NK-92 (cell line): ENCODE data around the gene ZFYVE27.

Experiments
- DNase-seq: peaks from one replicate; lab custom pipeline; 2025; ENCODE audit not compliant: unreplicated experiment; lab: John Stamatoyannopoulos, UW

The ZFYVE27 gene

GRCh38 chr10:97766996-97767924 lies 30.3 kb downstream of the ZFYVE27 start:
- no peak for DNase-seq

DNA sequence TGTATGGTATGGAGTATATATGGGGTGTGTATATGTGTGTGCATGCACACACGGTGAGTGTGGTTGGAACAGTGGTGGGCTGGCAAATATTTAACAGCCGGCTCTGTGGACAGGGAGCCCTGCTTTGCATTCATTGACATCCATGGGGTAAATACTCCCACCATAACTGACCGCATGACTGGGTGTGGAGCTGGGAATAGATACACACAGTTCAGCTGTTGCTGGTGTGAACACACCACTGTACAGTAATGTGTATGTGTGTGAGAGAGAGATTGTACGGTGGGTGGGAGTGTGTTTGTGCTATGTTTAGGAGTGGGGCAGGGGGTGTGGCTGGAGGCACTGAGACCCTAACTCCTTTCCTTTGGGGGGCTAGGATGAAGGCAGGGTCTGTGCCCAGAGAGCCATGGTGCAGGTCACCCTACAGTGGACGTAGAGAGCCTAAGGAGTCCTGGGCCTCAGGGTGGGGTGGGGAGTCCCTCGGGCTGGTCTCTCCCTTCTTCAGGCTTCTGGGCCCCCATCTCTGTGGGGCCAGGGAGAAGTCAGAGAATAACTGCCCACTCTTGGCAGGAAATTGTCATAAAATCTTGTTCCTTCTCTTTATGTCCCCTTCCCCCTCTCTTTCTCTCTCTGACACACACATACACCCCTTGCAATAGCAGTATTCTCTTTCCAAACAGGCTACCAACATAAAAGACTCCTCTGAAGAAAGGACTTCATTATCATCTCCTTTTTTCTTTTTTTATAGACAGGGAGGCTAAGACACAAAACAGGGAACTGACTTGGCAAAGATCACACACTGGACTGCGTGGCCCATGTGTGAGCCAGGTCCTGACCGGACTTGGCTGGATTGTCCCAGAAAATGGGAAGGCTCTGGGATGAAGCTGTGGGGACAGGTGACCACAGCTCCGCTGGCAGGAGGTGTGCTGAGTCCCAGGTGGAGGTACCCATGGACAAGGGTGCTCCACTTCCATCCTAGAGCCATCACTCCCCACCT lies 31.7 kb downstream of the ZFYVE27 start:
- DNase-seq: no peak

GRCh38 chr10:97770255-97770654 lies 33.3 kb downstream of the ZFYVE27 start:
- no peak for DNase-seq

GRCh38 chr10:97771055-97771891 lies 34.3 kb downstream of the ZFYVE27 start:
- no peak for DNase-seq

- no peak for DNase-seq
These were observed 35.2 kb downstream of the ZFYVE27 start, which contains the start of gene SFRP5 for GRCh38 chr10:97771913-97772823. TSS of gene SFRP5 (minus strand) at chr10:97771999. CDS start at chr10:97771833, 166 bp downstream.

DNA sequence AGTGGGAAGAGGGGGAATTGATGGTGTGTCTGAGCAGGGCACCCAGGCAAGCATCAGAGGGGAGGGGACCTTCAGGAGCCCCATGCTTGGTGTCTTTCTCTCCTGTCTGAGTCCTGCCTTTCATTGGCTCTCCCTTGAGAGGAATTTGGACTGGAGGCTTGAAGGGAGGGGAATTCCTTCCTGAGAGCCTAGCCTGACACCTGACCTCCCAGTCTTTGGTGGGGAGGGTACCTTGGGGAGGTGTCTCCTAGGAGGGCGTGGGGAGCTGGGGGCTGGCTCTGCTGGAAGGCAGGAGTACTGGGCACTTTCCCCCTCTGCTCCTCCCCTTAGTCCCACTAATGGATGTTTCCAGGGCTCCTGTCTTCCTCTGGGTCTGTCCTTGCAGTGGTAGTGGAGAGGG lies 36.2 kb downstream of the ZFYVE27 start:
- no peak for DNase-seq

DNA sequence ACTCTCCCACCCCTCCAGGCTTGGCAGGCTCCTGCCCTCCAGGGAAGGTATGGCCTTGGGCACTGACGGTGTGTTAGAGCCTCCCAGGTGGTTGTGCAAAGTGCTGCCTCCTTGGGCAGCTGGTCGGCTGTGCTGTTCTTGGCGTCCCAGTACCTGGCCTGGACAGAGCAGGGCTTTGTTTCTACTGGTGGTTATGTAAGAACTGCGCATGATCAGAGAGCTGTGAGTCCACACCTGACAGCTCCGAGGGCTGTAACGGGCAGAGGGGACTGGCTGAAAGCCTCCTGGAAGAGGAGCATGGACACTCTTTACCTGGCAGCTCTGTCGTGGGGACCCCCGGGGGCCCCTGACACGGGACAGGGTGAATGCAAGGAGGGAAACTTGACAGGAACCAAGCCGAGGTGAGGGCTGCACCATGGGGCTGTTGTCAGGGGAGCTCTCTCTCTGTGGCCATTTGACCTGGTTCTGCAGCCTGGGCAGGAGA lies 37.9 kb downstream of the ZFYVE27 start:
- DNase-seq: no peak

GRCh38 chr10:97777143-97777542 lies 40.2 kb downstream of the ZFYVE27 start:
- DNase-seq: no peak

GRCh38 chr10:97778452-97779302 lies 41.7 kb downstream of the ZFYVE27 start:
- DNase-seq: no peak

DNA sequence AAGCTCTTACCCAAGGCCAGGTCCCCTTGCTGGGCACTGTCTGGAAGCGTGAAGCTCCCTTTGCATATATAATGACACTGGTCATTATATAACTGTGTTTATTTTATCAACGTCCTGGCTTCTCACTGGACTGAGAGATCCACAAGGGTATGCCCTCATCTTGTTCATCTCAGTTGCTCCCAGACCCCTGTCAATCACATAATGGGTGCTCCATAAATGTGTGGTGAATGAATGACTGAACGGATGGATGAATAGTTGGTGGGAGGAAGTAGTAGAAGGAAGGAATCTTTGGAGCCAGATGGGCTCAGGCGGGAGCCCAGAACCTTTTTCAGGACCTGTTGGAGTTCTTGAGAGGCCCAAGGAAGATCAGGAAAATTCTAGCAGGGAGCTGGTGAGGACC lies 42.6 kb downstream of the ZFYVE27 start:
- no peak for DNase-seq

GRCh38 chr10:97779975-97780374 lies 43.0 kb downstream of the ZFYVE27 start:
- no peak for DNase-seq

DNA sequence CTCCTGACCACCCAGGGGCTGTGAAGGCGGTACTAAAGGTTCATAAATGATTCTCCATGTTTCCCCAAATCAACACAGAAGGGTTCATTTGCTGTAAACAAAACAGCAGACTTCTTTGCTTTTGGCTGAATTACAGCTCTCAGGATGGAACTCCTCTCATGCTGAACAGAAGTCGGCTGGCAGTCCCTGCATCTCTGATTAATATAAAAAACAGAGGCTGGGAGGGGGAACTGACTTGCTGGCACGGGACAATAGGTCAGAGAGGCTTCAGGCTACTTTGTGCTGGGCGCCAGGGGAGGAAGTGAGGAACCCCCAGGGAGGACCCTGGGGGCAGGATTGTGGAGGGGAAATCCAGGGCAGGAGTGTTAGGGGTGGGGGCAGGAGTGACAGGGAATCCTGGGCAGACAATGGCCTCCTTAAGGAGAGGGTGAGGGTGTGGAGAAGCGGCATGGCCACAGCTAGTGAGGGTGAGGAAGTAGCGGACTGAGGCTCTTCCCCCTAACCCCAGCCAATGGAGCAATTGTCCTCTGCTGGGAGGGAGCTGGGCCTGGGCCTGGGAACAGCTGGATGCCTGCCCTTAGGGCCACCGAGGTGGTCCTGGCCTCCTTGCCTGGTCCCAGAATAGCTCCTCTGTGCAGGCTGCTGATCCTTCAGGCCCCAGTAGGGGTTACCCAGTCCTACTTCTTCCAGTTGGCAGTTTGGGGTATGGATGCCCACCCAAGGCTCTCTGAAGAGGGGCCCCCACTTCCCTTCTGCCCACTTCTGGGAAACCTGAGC lies 44.1 kb downstream of the ZFYVE27 start:
- DNase-seq: no peak

GRCh38 chr10:97781618-97782331 lies 44.8 kb downstream of the ZFYVE27 start:
- no peak for DNase-seq

DNA sequence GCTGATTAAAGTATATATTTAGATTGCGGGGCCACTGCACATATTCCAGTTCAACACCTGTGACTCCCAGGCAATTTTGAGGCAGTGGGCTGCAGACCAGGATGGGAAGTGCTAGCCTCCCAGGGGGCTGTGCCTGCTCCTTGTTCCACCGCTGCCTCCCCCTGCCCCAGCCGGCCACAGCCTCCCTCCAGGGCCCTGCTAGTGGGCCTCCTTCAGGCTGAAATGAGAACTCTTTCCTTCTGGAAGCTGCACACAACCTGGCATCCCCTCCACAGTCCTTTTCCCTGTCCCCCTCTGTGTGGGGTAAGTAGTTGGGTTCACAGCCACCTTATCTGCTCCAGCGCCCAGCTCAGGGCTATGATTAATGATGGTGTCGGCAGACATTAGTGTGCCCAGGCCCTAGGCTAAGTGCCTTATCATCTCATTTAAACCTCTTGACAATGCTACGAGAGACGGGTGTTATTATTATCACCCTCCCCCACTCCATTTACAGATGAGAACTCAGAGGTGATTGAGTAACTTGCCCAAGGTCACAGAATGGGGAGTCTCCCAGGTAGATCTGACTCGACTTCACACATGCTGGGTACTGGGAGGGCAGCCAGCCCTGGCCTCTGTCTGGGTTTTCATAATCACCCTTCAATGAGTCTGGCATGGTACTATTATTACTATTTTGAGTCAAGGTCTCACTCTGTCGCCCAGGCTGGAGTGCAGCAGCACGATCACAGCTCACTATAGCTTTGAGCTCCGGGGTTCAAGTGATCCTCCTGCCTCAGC lies 45.7 kb downstream of the ZFYVE27 start:
- no peak for DNase-seq

- no peak for DNase-seq
These were observed 47.4 kb downstream of the ZFYVE27 start for GRCh38 chr10:97784200-97784810.

DNA sequence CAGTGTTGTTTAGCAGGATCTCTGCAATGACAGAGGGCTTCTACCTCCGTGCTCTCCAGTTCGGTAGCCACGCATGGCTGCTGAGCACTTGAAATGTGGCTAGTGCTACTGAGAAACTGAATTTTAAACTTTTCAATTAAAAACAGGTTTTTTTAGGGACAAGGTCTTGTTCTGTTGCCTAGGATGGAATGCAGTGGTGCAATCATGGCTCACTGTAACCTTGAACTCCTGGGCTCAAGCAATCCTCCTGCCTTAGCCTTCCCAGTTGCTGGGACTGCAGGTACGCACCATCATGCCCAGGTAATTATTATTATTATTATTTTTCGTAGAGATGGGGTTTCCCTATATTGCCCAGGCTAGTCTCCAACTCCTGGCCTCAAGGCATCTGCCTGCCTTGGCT lies 48.3 kb downstream of the ZFYVE27 start:
- no peak for DNase-seq
